Esophagus muscularis mucosa (tissue), 4 donors: ENCODE measurements around the gene CYS1. TPM values are rescaled to one million over a fixed set of nuclear protein-coding genes. Genes with fewer than 3 reads are reported as not detected.
A peak's percentile ranks its signal among the peaks of the same experiment; 100 is the strongest.

ENCODE experiments used
- DNase-seq: peaks from one replicate; pipeline ENCODE4 v3.0.0-alpha.2; 2017; ENCODE audit errors: extremely low spot score
- H3K27ac ChIP-seq, 4 donors: fragments of 200-600 bp; sonication (generic); replicated peaks in 1 of 4; 1 replicate in 3 of 4; 2 replicates in 1 of 4; pipeline ENCODE4 v1.5.1; 2016 to 2019; ENCODE audit warnings: mild to moderate bottlenecking in 1 of 4
- H3K27me3 ChIP-seq, 4 donors: fragments of 200-600 bp; sonication (generic); one replicate each; pipeline versions ENCODE4 v1.5.1 to v1.6.0; 2016 to 2019
- H3K36me3 ChIP-seq, 4 donors: fragments of 200-600 bp; sonication (generic); one replicate each; pipeline ENCODE4 v1.5.1; 2016 to 2019
- H3K4me1 ChIP-seq, 4 donors: fragments of 200-600 bp; sonication (generic); one replicate each; pipeline ENCODE4 v1.5.1; 2016 to 2019
- H3K4me3 ChIP-seq, 4 donors: fragments of 200-600 bp; sonication (generic); 1 replicate in 2 of 4; 2 replicates in 2 of 4; pipeline ENCODE4 v1.5.1; 2016 to 2019; ENCODE audit warnings: mild to moderate bottlenecking in 4 of 4, moderate library complexity in 1 of 4
- H3K9me3 ChIP-seq, 4 donors: fragments of 200-600 bp; sonication (generic); 1 replicate in 3 of 4; 2 replicates in 1 of 4; pipeline ENCODE4 v1.5.1; 2016 to 2019
- CTCF ChIP-seq, 3 experiments: fragments of 200-600 bp in 2 of 3; fragments of 450-650 bp in 1 of 3; sonication (generic) in 2 of 3; IDR thresholded peaks; one replicate each; pipeline ENCODE4 v1.5.1; 2017 to 2019; ENCODE audit warnings: antibody characterized with exemption in 3 of 3, mild to moderate bottlenecking in 2 of 3, moderate library complexity in 1 of 3
- EP300 ChIP-seq: sonication (generic); formaldehyde crosslinking; IDR thresholded peaks from one replicate; pipeline ENCODE4 v1.6.1; 2017; ENCODE audit warnings: antibody characterized with exemption
- POLR2A ChIP-seq: fragments of 450-650 bp; IDR thresholded peaks from one replicate; pipeline ENCODE4 v1.6.1; 2017; ENCODE audit warnings: antibody characterized with exemption, moderate library complexity, mild to moderate bottlenecking, low read depth
- POLR2AphosphoS5 ChIP-seq, 2 donors: sonication (generic); formaldehyde crosslinking; IDR thresholded peaks; one replicate each; pipeline ENCODE4 v1.6.1; 2017; ENCODE audit warnings: antibody characterized with exemption in 2 of 2
- WGBS: methylation state at CpG from one replicate; pipeline ENCODE4 v1.1.5; 2018; 5-methylcytosine and 5-hydroxymethylcytosine counted together
- intact Hi-C: fragments of 100-400 bp; cut with DNase I; formaldehyde crosslinking; loops from one replicate; pipeline ENCODE4 v1.15.1; 2023
- total RNA-seq, 4 donors: library from RNA; depleted of rRNA; stranded (reverse); fragments of >200 nt; gene quantifications; one replicate each; pipeline versions ENCODE4 v1.1.0 to v1.2.1, GENCODE V29; 2016

The CYS1 gene
- total RNA-seq, 4 donors from 2014 or later, result 16.9 to 56.4 (median 35.4) TPM

- Histone ChIP-seq H3K36me3 (no peaks in the 10 kb centered on the region), H3K27me3 (peaks cover 0 to under 1% (median 0%) of the 10 kb centered on the region in 4 donors), H3K27ac (no peak overlapping the region), H3K4me1 (peaks cover 3 to 52% (median 40%) of the 10 kb centered on the region in 4 donors), H3K9me3 (no peaks in the 10 kb centered on the region), H3K4me3 (no peak overlapping the region)
- 85% methylated on average over 13 of the region's 13 CpGs for WGBS
- no peak for TF ChIP-seq POLR2AphosphoS5 (IDR thresholded peaks at IDR 0.05)
- no peak for TF ChIP-seq POLR2A
- TF ChIP-seq CTCF (IDR thresholded peaks at IDR 0.05), result no peak
- TF ChIP-seq EP300, result no peak
- no peak for DNase-seq
- intact Hi-C loops, result loop anchor here (2.0 kb wide), 1 partner anchor 22 kb away; no protein-coding TSS in a partner anchor
These were observed 5.1 kb downstream of the CYS1 start for GRCh38 chr2:10075101-10075500.

- no peaks in the 10 kb centered on the region for H3K9me3 ChIP-seq
- H3K4me3 ChIP-seq, result no peak overlapping the region
- TF ChIP-seq POLR2AphosphoS5 (IDR thresholded peaks at IDR 0.05), result no peak
- no peak for TF ChIP-seq CTCF (IDR thresholded peaks at IDR 0.05)
- TF ChIP-seq POLR2A, result no peak
- no peak for TF ChIP-seq EP300
- 54% methylated on average over 8 of the region's 8 CpGs for WGBS
- H3K27me3 ChIP-seq, result no peaks in the 10 kb centered on the region
- H3K27ac ChIP-seq, result no peak overlapping the region
- intact Hi-C loops, result loop anchor here (2.0 to 5.0 kb wide), 2 partner anchors 23 to 359 kb away; no protein-coding TSS in a partner anchor
- no peaks in the 10 kb centered on the region for H3K36me3 ChIP-seq
- DNase-seq, result no peak
- H3K4me1 ChIP-seq, result peaks cover 3 to 42% (median 30%) of the 10 kb centered on the region in 4 donors
These were observed 6.5 kb downstream of the CYS1 start for GRCh38 chr2:10073706-10074105.

GRCh38 chr2:10072656-10073480, 7.3 kb downstream of the CYS1 start:
- Histone ChIP-seq H3K36me3 (no peaks in the 10 kb centered on the region), H3K4me1 (peaks cover 3 to 34% (median 21%) of the 10 kb centered on the region in 4 donors), H3K27me3 (no peaks in the 10 kb centered on the region), H3K27ac (no peak overlapping the region), H3K9me3 (no peaks in the 10 kb centered on the region), H3K4me3 (peak overlapping the region in 2 of 4 donors; percentile 9 to 13)
- intact Hi-C loops, result loop anchor here (5.0 kb wide), 1 partner anchor 359 kb away; no protein-coding TSS in a partner anchor
- 39% methylated on average over 20 of the region's 20 CpGs for WGBS
- no peak for DNase-seq
- TF ChIP-seq POLR2AphosphoS5 (IDR thresholded peaks at IDR 0.05), result peak; percentile 39 to 57
- TF ChIP-seq POLR2A, result no peak
- peak; percentile 82 to 88 (median 84) for TF ChIP-seq CTCF (IDR thresholded peaks at IDR 0.05)

- DNase-seq, result no peak
- Histone ChIP-seq H3K27me3 (no peaks in the 10 kb centered on the region), H3K4me3 (no peak overlapping the region), H3K27ac (no peak overlapping the region), H3K4me1 (peaks cover 3 to 23% (median 20%) of the 10 kb centered on the region in 4 donors), H3K9me3 (no peaks in the 10 kb centered on the region), H3K36me3 (no peaks in the 10 kb centered on the region)
- whole genome bisulfite sequencing, result 95% methylated on average over 7 of the region's 7 CpGs
- intact Hi-C loops, result loop anchor here (5.0 kb wide), 1 partner anchor 361 kb away; no protein-coding TSS in a partner anchor
- TF ChIP-seq EP300 (no peak), CTCF (IDR thresholded peaks at IDR 0.05) (no peak), POLR2A (no peak), POLR2AphosphoS5 (IDR thresholded peaks at IDR 0.05) (no peak)
These were observed 8.6 kb downstream of the CYS1 start for GRCh38 chr2:10071595-10071994.
